ENCODE measurements around the gene UNC119B.

GRCh38 chr12:120690978-120691377, 19.3 kb upstream of the UNC119B start:
- no peak for TF ChIP-seq CTCF (IDR thresholded peaks at IDR 0.05 in 2 of 3, conservative IDR thresholded peaks at IDR 0.05 in 1 of 3; ENCODE audit: borderline replicate concordance in 1 of 3, insufficient read depth in 1 of 3, low read depth in 2 of 3, low read length in 2 of 3)
- TF ChIP-seq SIN3A (IDR thresholded peaks at IDR 0.05; ENCODE audit: low read depth): no peak
- TF ChIP-seq POLR2AphosphoS5 (IDR thresholded peaks at IDR 0.05; ENCODE audit: low read depth, low read length): no peak
- no peak for TF ChIP-seq ZNF274 (IDR thresholded peaks at IDR 0.05; ENCODE audit: low read depth, low read length)
- TF ChIP-seq CBX3 (IDR thresholded peaks at IDR 0.05; ENCODE audit: low read depth): no peak
- no peak for TF ChIP-seq POLR2A (IDR thresholded peaks at IDR 0.05; ENCODE audit: borderline replicate concordance, extremely low read depth, insufficient read depth, insufficient read length)
- TF ChIP-seq REST (IDR thresholded peaks at IDR 0.05; ENCODE audit: low read depth): no peak
- no peak for TF ChIP-seq YY1 (IDR thresholded peaks at IDR 0.05; ENCODE audit: extremely low read depth, insufficient replicate concordance, low read depth, low read length)
- no peak for TF ChIP-seq EZH2phosphoT487 (IDR thresholded peaks at IDR 0.05; ENCODE audit: borderline replicate concordance)
- no peak for TF ChIP-seq JUND (IDR thresholded peaks at IDR 0.05)
- no peak for TF ChIP-seq EZH2 (IDR thresholded peaks at IDR 0.05)
- TF ChIP-seq SP1 (IDR thresholded peaks at IDR 0.05; ENCODE audit: low read depth): no peak
- TF ChIP-seq RAD21 (IDR thresholded peaks at IDR 0.05; ENCODE audit: low read depth): no peak

All from HCT116 (cell line).